Activated CD4-positive, CD25-positive, alpha-beta regulatory T cell (primary cell): ENCODE measurements around the gene ALDH3A1.
"Not testable (repeated sequence)": the region's sequence is repeated elsewhere in the genome, so short reads cannot be mapped to it uniquely, and the experiment has no call there.

Source experiments
- DNase-seq, 4 experiments: peaks; one replicate each; lab custom pipeline; 2025; lab: John Stamatoyannopoulos, UW

ALDH3A1 gene

DNA sequence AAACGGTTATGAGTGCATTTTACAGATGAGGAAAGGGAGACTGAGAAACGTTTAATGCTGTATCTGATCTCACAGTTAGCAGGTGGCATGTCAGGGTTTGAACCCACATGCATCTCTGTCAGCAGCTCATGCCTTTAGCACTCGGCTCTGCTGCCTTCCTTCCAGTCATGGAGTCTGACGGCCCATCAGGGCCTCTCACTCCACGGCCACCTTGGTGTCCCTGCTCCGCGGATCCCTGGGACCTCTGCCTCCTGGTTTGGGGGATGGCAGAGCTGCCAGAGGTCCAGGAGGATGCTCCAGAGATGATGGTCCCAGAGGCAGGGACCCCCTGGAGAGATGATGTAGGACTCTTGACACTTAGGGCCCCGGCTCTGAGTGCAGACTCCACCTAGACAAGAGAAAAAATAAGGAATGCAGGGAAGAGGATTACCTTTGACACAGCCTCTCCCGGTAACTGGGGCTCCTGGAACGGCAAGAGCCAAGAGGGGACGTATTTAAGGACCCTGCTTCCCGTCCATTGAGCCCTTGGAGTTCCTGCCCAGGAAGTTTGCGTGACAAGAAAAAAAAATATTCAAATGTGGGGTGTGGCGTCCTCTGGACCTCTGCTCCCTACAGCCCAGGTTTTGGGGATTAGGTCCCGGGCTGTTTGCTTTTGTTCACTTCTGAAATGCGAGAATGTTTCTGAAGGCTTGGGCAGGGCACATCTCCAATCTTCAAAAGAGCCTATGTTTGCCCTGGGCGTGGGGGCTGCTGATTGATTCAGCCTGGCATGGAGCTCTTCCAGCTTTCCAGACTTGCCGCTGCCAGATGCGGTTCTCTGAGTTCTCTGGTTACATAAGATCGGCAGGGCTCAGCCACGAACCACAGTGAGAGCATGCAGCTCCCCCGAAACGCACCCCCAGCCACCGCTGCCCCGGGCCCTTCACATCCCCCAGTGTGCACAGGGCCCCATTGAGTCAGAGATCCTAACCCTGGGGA is at the start of gene ALDH3A1:
TSS of gene ALDH3A1 (minus strand) at position 470 of the 978 bp plus-strand sequence. CDS start 3,169 bp downstream, outside the sequence.
- no peak for DNase-seq

GRCh38 chr17:19796457-19796856 is 48.4 kb upstream of the ALDH3A1 start:
- no peak for DNase-seq

GRCh38 chr17:19791918-19792550 is 43.9 kb upstream of the ALDH3A1 start:
- DNase-seq: no peak

DNA sequence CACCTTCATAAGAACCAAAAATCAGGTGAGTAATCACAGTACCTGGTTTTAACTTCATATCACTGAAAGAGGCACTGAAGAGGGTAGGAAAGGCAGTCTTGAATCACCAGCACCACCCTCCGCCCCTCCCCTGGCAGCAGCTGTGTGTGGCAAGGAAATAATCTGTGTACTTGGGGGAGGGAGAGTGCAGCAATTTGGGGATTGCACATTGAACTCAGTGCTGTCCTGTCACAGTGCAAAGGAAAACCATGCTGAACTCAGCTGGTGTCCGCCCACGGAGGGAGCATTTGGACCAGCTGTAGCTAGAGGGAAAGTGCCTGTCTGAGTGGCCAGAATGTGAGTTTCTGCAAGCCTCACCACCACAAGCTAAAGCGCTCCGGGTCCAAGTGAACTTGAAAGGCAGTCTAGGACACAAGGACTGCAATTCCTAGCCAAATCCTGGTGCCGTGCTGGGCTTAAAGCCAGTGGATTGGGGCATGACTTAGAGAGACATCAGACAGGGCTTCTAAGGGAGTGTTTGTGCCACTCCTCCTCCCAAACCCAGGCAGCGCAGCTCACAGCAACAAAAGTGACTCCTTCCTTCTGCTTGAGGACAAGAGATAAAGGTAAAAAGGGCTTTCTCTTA is 39.7 kb upstream of the ALDH3A1 start:
- no peak for DNase-seq

DNA sequence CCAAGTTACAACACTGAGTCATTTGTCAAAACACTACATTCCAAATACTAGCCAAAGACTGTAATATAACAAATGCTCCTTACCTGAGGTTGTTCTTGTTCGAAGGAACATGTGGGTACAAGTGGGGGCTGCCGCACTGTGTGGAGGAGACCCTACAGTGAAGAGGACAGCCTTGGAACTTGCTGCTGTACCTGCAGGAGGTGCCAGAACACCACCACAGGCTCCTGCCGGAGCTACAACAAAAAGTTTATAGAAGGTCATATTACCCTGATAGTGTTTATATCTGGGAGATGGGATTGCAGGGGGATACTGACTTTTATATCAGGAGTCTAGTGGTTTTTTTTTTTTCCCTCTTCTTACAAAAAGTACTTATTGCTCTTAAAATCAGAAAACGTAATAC is 37.8 kb upstream of the ALDH3A1 start:
- DNase-seq: no peak

- DNase-seq: no peak
These were observed 33.7 kb upstream of the ALDH3A1 start for GRCh38 chr17:19781488-19782458.

DNA sequence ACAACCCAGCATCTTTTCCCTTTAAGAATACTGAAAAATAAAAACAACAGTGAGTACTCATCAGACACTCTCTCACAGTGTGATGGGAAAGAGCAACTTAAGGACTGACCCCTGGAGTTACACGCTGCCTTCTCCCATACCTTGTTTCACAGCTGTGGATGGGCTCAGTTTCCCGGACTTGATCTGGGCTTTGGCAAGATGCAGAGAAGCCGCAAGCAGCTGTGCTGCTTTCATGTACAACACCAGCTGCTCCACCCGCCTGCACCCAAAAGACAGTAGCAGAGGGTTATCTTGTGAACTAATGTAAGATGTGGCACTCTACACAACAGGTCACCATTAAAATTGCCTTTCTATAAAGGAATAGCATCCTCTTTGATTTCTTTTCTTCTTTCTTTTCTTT is 32.7 kb upstream of the ALDH3A1 start:
- DNase-seq: no peak

DNA sequence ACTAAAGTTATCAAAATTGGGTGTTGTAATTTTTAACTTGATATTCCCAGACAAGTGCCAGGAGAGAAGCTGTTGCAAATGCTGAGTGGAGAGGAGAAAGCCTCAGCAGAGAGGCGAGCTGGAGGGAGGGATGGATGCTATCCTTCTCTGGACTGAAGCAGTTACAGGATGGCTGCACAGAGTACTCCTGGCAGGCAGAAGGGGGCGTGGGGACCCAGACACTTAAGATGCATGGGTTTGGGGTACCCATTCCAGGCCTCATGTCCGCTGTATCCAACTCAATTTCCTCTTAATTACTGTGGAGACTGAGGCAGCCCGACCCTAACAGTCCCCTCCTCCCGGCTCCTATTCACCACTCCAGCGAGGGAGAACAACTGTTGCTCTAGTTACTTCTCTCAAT is 25.4 kb upstream of the ALDH3A1 start:
- DNase-seq: no peak

- DNase-seq: no peak
These were observed 24.0 kb upstream of the ALDH3A1 start for GRCh38 chr17:19771971-19772630.

DNA sequence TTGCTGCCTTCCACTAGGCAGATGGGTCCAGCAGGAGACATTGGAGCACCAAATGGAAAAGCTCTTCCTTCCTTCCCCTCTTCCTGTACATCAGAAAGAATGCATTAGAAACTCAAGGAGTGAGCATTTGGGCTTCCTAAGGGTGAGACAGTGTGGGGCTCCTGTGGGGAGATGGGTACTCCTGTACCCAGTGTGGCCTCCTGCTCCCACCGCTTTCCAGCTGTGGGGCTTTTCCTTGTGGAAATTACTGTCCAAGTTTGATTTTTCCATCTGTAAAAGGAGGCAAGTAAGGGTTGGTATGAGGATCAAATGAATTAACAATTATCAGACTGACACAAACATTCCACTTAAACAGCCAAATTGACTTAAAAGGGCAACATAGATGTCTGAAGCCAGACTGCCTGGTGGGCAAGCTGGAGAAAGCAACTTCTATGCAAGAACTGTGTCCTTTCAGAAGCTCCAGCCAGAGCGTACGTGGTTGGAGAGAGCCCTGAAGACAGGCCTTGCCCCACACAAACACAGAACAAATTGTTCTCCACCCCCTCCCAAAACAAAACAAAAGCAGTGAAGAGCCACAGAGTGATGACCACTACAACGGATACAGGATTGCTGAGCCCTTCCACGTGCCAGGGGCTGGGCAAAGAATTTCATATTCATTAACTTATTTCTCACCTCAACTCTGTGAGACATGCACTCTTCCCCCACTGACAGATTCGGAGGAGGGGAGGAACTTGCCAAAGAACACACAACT is 23.1 kb upstream of the ALDH3A1 start:
- DNase-seq: no peak

- no peak for DNase-seq
These were observed 22.0 kb upstream of the ALDH3A1 start for GRCh38 chr17:19769946-19770652.

- DNase-seq: no peak
These were observed 20.1 kb upstream of the ALDH3A1 start for GRCh38 chr17:19768046-19768782.

- peak; percentile 68 to 79 (median 69) for DNase-seq
These were observed 18.5 kb upstream of the ALDH3A1 start for GRCh38 chr17:19766421-19767270.

- DNase-seq: no peak
These were observed 17.9 kb upstream of the ALDH3A1 start for GRCh38 chr17:19766016-19766415.

DNA sequence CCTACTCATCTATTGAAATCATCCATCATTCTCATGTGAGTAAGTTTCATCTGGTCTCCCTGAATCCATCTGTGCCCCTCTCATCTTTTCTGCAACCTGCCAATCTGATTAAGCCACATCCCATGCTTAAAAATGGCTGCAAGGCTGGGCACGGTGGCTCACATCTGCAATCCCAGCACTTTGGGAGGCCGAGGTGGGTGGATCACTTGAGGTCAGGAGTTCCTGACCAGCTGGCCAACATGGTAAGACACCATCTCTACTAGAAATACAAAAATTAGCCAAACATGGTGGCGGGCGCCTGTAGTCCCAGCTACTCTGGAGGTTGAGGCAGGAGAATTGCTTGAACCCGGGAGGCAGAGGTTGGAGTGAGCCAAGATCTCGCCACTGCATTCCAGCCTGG is 15.9 kb upstream of the ALDH3A1 start:
- not testable (repeated sequence) for DNase-seq

- DNase-seq: no peak
These were observed 15.3 kb upstream of the ALDH3A1 start for GRCh38 chr17:19763416-19763815.

- peak in 2 of 4 experiments; percentile 28 to 40 for DNase-seq
These were observed 14.4 kb upstream of the ALDH3A1 start for GRCh38 chr17:19762515-19762961.

- no peak for DNase-seq
These were observed 12.6 kb upstream of the ALDH3A1 start for GRCh38 chr17:19760746-19761145.
